GM10248 (cell line): ENCODE measurements around the gene CTIF.

Source experiments
- CTCF ChIA-PET: fragments of 300-600 bp; sonication (Branson Sonifier 250); formaldehyde crosslinking; extraction: SDS; loops from one replicate; lab custom pipeline; 2021; ENCODE audit warnings: antibody characterized with exemption; lab: Yijun Ruan, JAX
- POLR2A ChIA-PET: fragments of 350-650 bp; sonication (Branson Sonifier 250); formaldehyde crosslinking; extraction: SDS; loops from one replicate; lab custom pipeline; 2020; ENCODE audit warnings: antibody characterized with exemption; lab: Yijun Ruan, JAX
- DNase-seq: peaks from one replicate; pipeline ENCODE4 v3.0.0; 2012; ENCODE audit errors: extremely low spot score
- CTCF ChIP-seq: IDR thresholded peaks from 2 replicates; pipeline ENCODE4 v1.5.1; 2012; ENCODE audit warnings: mild to moderate bottlenecking, low read depth; ENCODE audit errors: extremely low read depth, missing control alignments, control extremely low read depth

CTIF gene

GRCh38 chr18:48557640-48558174 is 18.9 kb downstream of the CTIF start:
- POLR2A ChIA-PET, result no interaction called here
- DNase-seq, result no peak
- no peak for TF ChIP-seq CTCF
- CTCF ChIA-PET, result no interaction called here

- CTCF ChIA-PET, result no interaction called here
- no peak for TF ChIP-seq CTCF
- DNase-seq, result no peak
- POLR2A ChIA-PET, result no interaction called here
Measured at GRCh38 chr18:48558248-48558647, 19.4 kb downstream of the CTIF start.

- POLR2A ChIA-PET, result no interaction called here
- CTCF ChIA-PET, result no interaction called here
- TF ChIP-seq CTCF, result no peak
- DNase-seq, result no peak
Measured at GRCh38 chr18:48560491-48560890, 21.7 kb downstream of the CTIF start.

- ChIA-PET POLR2A (no interaction called here), CTCF (no interaction called here)
- no peak for TF ChIP-seq CTCF
- DNase-seq, result no peak
Measured at GRCh38 chr18:48562075-48562474, 23.2 kb downstream of the CTIF start.

- ChIA-PET POLR2A (no interaction called here), CTCF (no interaction called here)
- no peak for DNase-seq
- TF ChIP-seq CTCF, result no peak
Measured at GRCh38 chr18:48563027-48563426, 24.2 kb downstream of the CTIF start.

- ChIA-PET CTCF (interaction anchor here (1.3 kb wide), 1 partner anchor 8 kb away, joined by 3 read pairs; no protein-coding TSS in a partner anchor), POLR2A (no interaction called here)
- no peak for TF ChIP-seq CTCF
- DNase-seq, result no peak
Measured at GRCh38 chr18:48564139-48564538, 25.3 kb downstream of the CTIF start.
